HL-60 (cell line): ENCODE data around the gene AWAT2.

Experiments used
- DNase-seq, 2 experiments: peaks; one replicate each; pipeline ENCODE4 v3.0.0-alpha.2; 2010 to 2020; ENCODE audit warnings: low read depth in 1 of 2, low spot score in 1 of 2
- H3K27ac ChIP-seq: fragments of 250-450 bp; sonication (Bioruptor Pico); replicated peaks from 2 replicates; pipeline ENCODE4 v1.5.1; 2020; ENCODE audit warnings: mild to moderate bottlenecking, moderate library complexity
- H3K27me3 ChIP-seq: fragments of 250-450 bp; sonication (Bioruptor Pico); 2 replicates; pipeline ENCODE4 v1.5.1; 2021; ENCODE audit warnings: mild to moderate bottlenecking, moderate library complexity; ENCODE audit not compliant: insufficient read depth, poor library complexity, severe bottlenecking
- H3K4me3 ChIP-seq: replicated peaks from 2 replicates; pipeline ENCODE4 v1.5.1; 2011; ENCODE audit warnings: mild to moderate bottlenecking, control low read depth, low read length; ENCODE audit not compliant: insufficient read depth
- CTCF ChIP-seq: IDR thresholded peaks from one replicate; pipeline ENCODE4 v1.5.1; 2011; ENCODE audit warnings: low read length, control low read depth, inconsistent platforms; ENCODE audit not compliant: insufficient read depth
- GABPA ChIP-seq: IDR thresholded peaks from 2 replicates; pipeline ENCODE4 v1.6.1; 2012; ENCODE audit warnings: low read depth
- POLR2AphosphoS5 ChIP-seq: IDR thresholded peaks from 2 replicates; pipeline ENCODE4 v1.6.1; 2012; ENCODE audit warnings: low read depth
- REST ChIP-seq: IDR thresholded peaks from 2 replicates; pipeline ENCODE4 v1.6.1; 2012; ENCODE audit warnings: low read depth; ENCODE audit not compliant: insufficient replicate concordance
- SPI1 ChIP-seq: IDR thresholded peaks from 2 replicates; pipeline ENCODE4 v1.6.1; 2012; ENCODE audit warnings: low read depth, mild to moderate bottlenecking, borderline replicate concordance

The AWAT2 gene

GRCh38 chrX:70042399-70043371, 7.1 kb downstream of the AWAT2 start:
- H3K27ac ChIP-seq: no peak overlapping the region
- TF ChIP-seq POLR2AphosphoS5 (no peak), REST (no peak), GABPA (no peak), CTCF (no peak), SPI1 (no peak)
- no peak for DNase-seq
- H3K27me3 ChIP-seq: no peaks in the 10 kb centered on the region
- H3K4me3 ChIP-seq: no peak overlapping the region

GRCh38 chrX:70041993-70042392, 7.7 kb downstream of the AWAT2 start:
- H3K27me3 ChIP-seq: no peaks in the 10 kb centered on the region
- TF ChIP-seq GABPA (no peak), REST (no peak), POLR2AphosphoS5 (no peak), SPI1 (no peak), CTCF (no peak)

GRCh38 chrX:70039758-70040157, 10.0 kb downstream of the AWAT2 start:
- H3K4me3 ChIP-seq: no peak overlapping the region
- DNase-seq: no peak
- no peaks in the 10 kb centered on the region for H3K27me3 ChIP-seq
- TF ChIP-seq REST (no peak), POLR2AphosphoS5 (no peak), GABPA (no peak), CTCF (no peak)
- no peak overlapping the region for H3K27ac ChIP-seq

More at GRCh38 chrX:70041993-70042392, 7.7 kb downstream of the AWAT2 start:
- Histone ChIP-seq H3K4me3 (no peak overlapping the region), H3K27ac (no peak overlapping the region)
- no peak for DNase-seq
